HG03571 (cell line): ENCODE results near the gene RAD23B.
"Not testable (repeated sequence)": the region's sequence is repeated elsewhere in the genome, so short reads cannot be mapped to it uniquely, and the experiment has no call there.

Experiments
- ATAC-seq: cut with Tn5 transposase; IDR thresholded peaks from one replicate; pipeline ENCODE4 v1.9.1; 2021; ENCODE audit not compliant: unreplicated experiment

RAD23B gene

GRCh38 chr9:107282759-107283622, at the start of gene RAD23B:
Gene RAD23B, plus strand, starts transcription at chr9:107283279. Its CDS starts 351 bp downstream, at chr9:107283630.
- ATAC-seq = peak; percentile 91

- ATAC-seq = no peak
Observed at GRCh38 chr9:107235765-107236442, 47.2 kb upstream of the RAD23B start.

GRCh38 chr9:107237873-107238272, 45.2 kb upstream of the RAD23B start:
- no peak for ATAC-seq

- no peak for ATAC-seq
Observed at GRCh38 chr9:107239474-107239873, 43.6 kb upstream of the RAD23B start.

GRCh38 chr9:107240260-107240659, 42.8 kb upstream of the RAD23B start:
- ATAC-seq = no peak

- ATAC-seq = no peak
Observed at GRCh38 chr9:107242073-107243030, 40.7 kb upstream of the RAD23B start.

- peak; percentile 54 for ATAC-seq
Observed at GRCh38 chr9:107243742-107244141, 39.3 kb upstream of the RAD23B start.

GRCh38 chr9:107246259-107247254, 36.5 kb upstream of the RAD23B start:
- ATAC-seq = no peak

GRCh38 chr9:107248714-107249113, 34.4 kb upstream of the RAD23B start:
- no peak for ATAC-seq

- no peak for ATAC-seq
Observed at GRCh38 chr9:107249131-107249533, 33.9 kb upstream of the RAD23B start.

- no peak for ATAC-seq
Observed at GRCh38 chr9:107249665-107250285, 33.3 kb upstream of the RAD23B start.

GRCh38 chr9:107251756-107252322, 31.2 kb upstream of the RAD23B start:
- no peak for ATAC-seq

- ATAC-seq = no peak
Observed at GRCh38 chr9:107258919-107259318, 24.2 kb upstream of the RAD23B start.

- ATAC-seq = not testable (repeated sequence)
Observed at GRCh38 chr9:107259751-107260313, 23.2 kb upstream of the RAD23B start.

- peak; percentile 100 for ATAC-seq
Observed at GRCh38 chr9:107260437-107261081, 22.5 kb upstream of the RAD23B start.

GRCh38 chr9:107261106-107261505, 22.0 kb upstream of the RAD23B start:
- no peak for ATAC-seq

- ATAC-seq = no peak
Observed at GRCh38 chr9:107263289-107263688, 19.8 kb upstream of the RAD23B start.
